Activated CD8-positive, alpha-beta memory T cell treated with anti-CD3 and anti-CD28 coated beads for 36 hours (primary cell): ENCODE results near the gene UTP14A. TPM values are rescaled to one million over a fixed set of nuclear protein-coding genes. Genes with fewer than 3 reads are reported as not detected.
"Not testable (repeated sequence)": the region's sequence is repeated elsewhere in the genome, so short reads cannot be mapped to it uniquely, and the experiment has no call there.

Experiments
- CTCF ChIA-PET: fragments of 350-600 bp; sonication (Branson Sonifier 250); formaldehyde crosslinking; loops from one replicate; lab custom pipeline; 2021; ENCODE audit warnings: antibody characterized with exemption; lab: Charles Lee
- POLR2A ChIA-PET: fragments of 350-600 bp; sonication (Branson Sonifier 250); formaldehyde crosslinking; loops from one replicate; lab custom pipeline; 2021; ENCODE audit warnings: antibody characterized with exemption; lab: Charles Lee
- total RNA-seq, 2 experiments: library from RNA; stranded (reverse); gene quantifications; one replicate each; pipeline ENCODE4 v1.2.3, GENCODE V29; 2021

UTP14A gene
- total RNA-seq: 10 to 100 TPM; 62.8 to 63.3 TPM

GRCh38 chrX:129905787-129906580, at the start of gene UTP14A:
Gene UTP14A (plus strand): TSS chrX:129906164. CDS start chrX:129906211, 47 bp downstream.
- ChIA-PET POLR2A (interaction anchor here (0.6 to 1.5 kb wide), 5 partner anchors 14 to 284 kb away, joined by 3 to 6 read pairs (median 3); partner anchors contain the start of gene ZDHHC9), CTCF (interaction anchor here (0.6 to 1.5 kb wide), 5 partner anchors 12 to 155 kb away, joined by 3 to 6 read pairs (median 3); no protein-coding TSS in a partner anchor)

GRCh38 chrX:129859134-129859533, 46.8 kb upstream of the UTP14A start:
- POLR2A ChIA-PET, CTCF ChIA-PET: not testable (repeated sequence)

- CTCF ChIA-PET, POLR2A ChIA-PET: not testable (repeated sequence)
Measured at GRCh38 chrX:129866321-129866720, 39.6 kb upstream of the UTP14A start.

GRCh38 chrX:129872524-129872923, 33.4 kb upstream of the UTP14A start:
- ChIA-PET POLR2A (no interaction called here), CTCF (no interaction called here)

- CTCF ChIA-PET: no interaction called here
- POLR2A ChIA-PET: no interaction called here
Measured at GRCh38 chrX:129875669-129876068, 30.3 kb upstream of the UTP14A start.

- ChIA-PET CTCF (no interaction called here), POLR2A (no interaction called here)
Measured at GRCh38 chrX:129876771-129877305, 29.1 kb upstream of the UTP14A start.

GRCh38 chrX:129877401-129877800, 28.6 kb upstream of the UTP14A start:
- ChIA-PET POLR2A (no interaction called here), CTCF (no interaction called here)

- POLR2A ChIA-PET: interaction anchor here (0.7 kb wide), 1 partner anchor 23 kb away, joined by 3 read pairs; no protein-coding TSS in a partner anchor
- CTCF ChIA-PET: no interaction called here
Measured at GRCh38 chrX:129900054-129900453, 5.9 kb upstream of the UTP14A start.

GRCh38 chrX:129908636-129909035, 2.7 kb downstream of the UTP14A start:
- CTCF ChIA-PET: no interaction called here
- POLR2A ChIA-PET: no interaction called here

- ChIA-PET POLR2A (interaction anchor here (0.6 kb wide), 1 partner anchor 10 kb away, joined by 4 read pairs; no protein-coding TSS in a partner anchor), CTCF (interaction anchor here (0.8 to 1.8 kb wide), 11 partner anchors 9 to 135 kb away, joined by 3 to 7 read pairs (median 5); partner anchors contain the start of gene UTP14A)
Measured at GRCh38 chrX:129925305-129926092, 19.5 kb downstream of the UTP14A start.

GRCh38 chrX:129930941-129931410, 25.0 kb downstream of the UTP14A start:
- ChIA-PET CTCF (interaction anchor here (0.5 to 1.0 kb wide), 2 partner anchors 52 to 130 kb away, joined by 3 read pairs; no protein-coding TSS in a partner anchor), POLR2A (no interaction called here)

- ChIA-PET CTCF (no interaction called here), POLR2A (no interaction called here)
Measured at GRCh38 chrX:129931411-129932015, 25.5 kb downstream of the UTP14A start.

- ChIA-PET POLR2A (no interaction called here), CTCF (no interaction called here)
Measured at GRCh38 chrX:129932016-129932820, 26.3 kb downstream of the UTP14A start.

GRCh38 chrX:129932821-129933321, 26.9 kb downstream of the UTP14A start:
- POLR2A ChIA-PET: no interaction called here
- CTCF ChIA-PET: no interaction called here

GRCh38 chrX:129933700-129934099, 27.7 kb downstream of the UTP14A start:
- CTCF ChIA-PET: interaction anchor here (1.6 kb wide), 1 partner anchor 8 kb away, joined by 5 read pairs; no protein-coding TSS in a partner anchor
- POLR2A ChIA-PET: interaction anchor here (0.7 kb wide), 1 partner anchor 26 kb away, joined by 7 read pairs; no protein-coding TSS in a partner anchor

- POLR2A ChIA-PET: no interaction called here
- CTCF ChIA-PET: interaction anchor here (1.6 kb wide), 1 partner anchor 9 kb away, joined by 5 read pairs; no protein-coding TSS in a partner anchor
Measured at GRCh38 chrX:129934461-129934860, 28.5 kb downstream of the UTP14A start.

GRCh38 chrX:129934952-129935351, 29.0 kb downstream of the UTP14A start:
- CTCF ChIA-PET: interaction anchor here (1.6 kb wide), 1 partner anchor 10 kb away, joined by 5 read pairs; no protein-coding TSS in a partner anchor
- POLR2A ChIA-PET: no interaction called here

GRCh38 chrX:129938081-129938480, 32.1 kb downstream of the UTP14A start:
- CTCF ChIA-PET: no interaction called here
- POLR2A ChIA-PET: no interaction called here
